HT-29 (cell line): ENCODE measurements around the gene PKP2. TPM values are rescaled to one million over a fixed set of nuclear protein-coding genes. Genes with fewer than 3 reads are reported as not detected.

Experiments
- DNase-seq: peaks from one replicate; pipeline ENCODE4 v3.0.0-alpha.2; 2015; ENCODE audit warnings: low spot score
- total RNA-seq: library from RNA; depleted of rRNA; stranded (reverse); fragments of >200 nt; shearing (Covaris generic); gene quantifications from 2 replicates; pipeline ENCODE4 v1.2.3, GENCODE V29; 2014; rRNA removed

PKP2 gene
- total RNA-seq, 1 experiment from 2014 or later, result 34.4 TPM

GRCh38 chr12:32755654-32756475, 140.7 kb downstream of the PKP2 start, which contains the start of gene YARS2:
Gene YARS2 (minus strand): TSS chr12:32755897. CDS start chr12:32755874, 23 bp downstream.
- peak; percentile 97 for DNase-seq

DNA sequence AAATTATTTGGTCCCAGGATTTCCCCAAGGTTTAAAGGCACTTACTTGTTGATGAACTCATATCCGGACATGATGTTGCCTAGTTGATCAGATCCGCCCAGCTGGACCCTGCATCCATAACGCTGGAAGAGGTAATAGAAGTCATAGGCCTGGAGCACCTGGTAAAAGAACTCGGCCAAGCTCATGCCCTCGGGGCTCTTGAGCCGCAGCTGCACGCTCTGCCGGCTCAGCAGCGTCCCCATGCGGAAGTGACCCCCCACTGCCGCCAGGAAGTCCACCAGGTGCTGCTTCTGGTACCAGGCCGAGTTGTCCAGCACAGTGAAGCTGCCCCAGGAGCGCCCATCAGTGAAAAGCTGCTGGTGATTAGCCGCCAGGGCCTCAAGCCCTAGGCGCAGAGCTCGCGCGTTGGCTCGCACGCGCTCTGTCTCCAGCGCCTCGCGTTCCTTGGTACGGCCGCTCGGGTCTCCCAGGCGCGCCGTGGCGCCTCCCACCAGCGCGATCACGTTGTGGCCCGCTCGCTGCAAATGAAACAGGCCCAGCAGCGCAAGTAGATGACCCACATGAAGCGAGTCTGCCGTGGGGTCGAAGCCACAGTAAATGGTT, 141.4 kb downstream of the PKP2 start:
- DNase-seq, result peak; percentile 91

- peak; percentile 37 for DNase-seq
Measured at GRCh38 chr12:32754111-32754510, 142.5 kb downstream of the PKP2 start.

DNA sequence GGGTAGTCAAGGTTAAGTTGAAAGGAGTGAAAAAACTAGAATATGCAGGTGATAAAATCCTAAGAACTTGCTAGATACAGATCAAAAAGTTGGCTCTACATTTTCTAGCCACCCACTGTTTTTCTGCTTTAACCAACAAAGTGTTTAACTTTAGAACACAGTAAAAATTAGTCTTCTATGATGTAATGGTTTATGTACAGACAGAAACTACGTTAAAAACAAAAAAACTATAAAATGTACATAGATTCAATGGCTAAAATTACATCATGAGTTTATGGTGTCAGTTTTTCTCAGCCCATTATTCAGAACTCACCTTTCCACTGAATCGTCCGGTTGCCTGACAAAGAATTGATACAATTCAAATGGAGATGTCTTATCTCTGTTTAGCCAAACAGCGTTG, 143.0 kb downstream of the PKP2 start:
- DNase-seq, result no peak

- no peak for DNase-seq
Measured at GRCh38 chr12:32743264-32743663, 153.3 kb downstream of the PKP2 start.

- DNase-seq, result no peak
Measured at GRCh38 chr12:32742133-32742532, 154.4 kb downstream of the PKP2 start.

Other genes with a start within 250 kb of the PKP2 start
- 28.2 and 30.3 TPM in 2 replicates for gene DNM1L, start 217.5 kb downstream of the PKP2 start, total RNA-seq
- 45.9 and 50.0 TPM in 2 replicates for gene YARS2, start 140.9 kb downstream of the PKP2 start, total RNA-seq